ENCODE measurements around the gene PHLPP2. TPM values are rescaled to one million over a fixed set of nuclear protein-coding genes. Genes with fewer than 3 reads are reported as not detected.

Gene PHLPP2
- polyA plus RNA-seq, 3 donors, result 0.57 to 2.5 (median 1.4) TPM

GRCh38 chr16:71707199-71707598 is 17.3 kb downstream of the PHLPP2 start:
- Mint-ChIP-seq H3K9me3 (peaks cover 0 to 6% (median 0%) of the 10 kb centered on the region in 7 donors), H3K27me3 (ENCODE audit: low read depth in 3 of 3) (peaks cover 0 to 4% (median 0%) of the 10 kb centered on the region in 3 donors), H3K27ac (peak overlapping the region in 1 of 7 donors; percentile 61), H3K36me3 (peaks cover 0 to 2% of the 10 kb centered on the region in 2 donors), H3K4me3 (no peak overlapping the region), H3K4me1 (no peaks in the 10 kb centered on the region)
- H4K20me1 ChIP-seq (ENCODE audit: insufficient read depth, low read length), result no peaks in the 10 kb centered on the region
- DNase-seq, result no peak
- H2AFZ ChIP-seq (ENCODE audit: insufficient read depth, low read depth, low read length, poor library complexity, severe bottlenecking), result no peak overlapping the region
- TF ChIP-seq CTCF (IDR thresholded peaks at IDR 0.05), result no peak
- 95% methylated on average over 3 of the region's 7 CpGs for WGBS (ENCODE audit: insufficient coverage)
- H3K36me3 ChIP-seq (replicated peaks in 1 of 2; ENCODE audit: control insufficient read depth in 1 of 2, insufficient read depth in 2 of 2, low read length in 2 of 2), result no peaks in the 10 kb centered on the region
- no peak overlapping the region for H3K27ac ChIP-seq (ENCODE audit: low read depth in 1 of 2, low read length in 2 of 2)
- no peaks in the 10 kb centered on the region for H3K79me2 ChIP-seq (ENCODE audit: insufficient read depth, low read length)
- H3K4me2 ChIP-seq (replicated peaks; ENCODE audit: extremely low read depth, low read length, poor library complexity, severe bottlenecking), result no peak overlapping the region
- H3K4me3 ChIP-seq (replicated peaks in 1 of 3; ENCODE audit: low read depth in 2 of 3, low read length in 3 of 3), result no peak overlapping the region
- no peak overlapping the region for H3K9ac ChIP-seq (ENCODE audit: insufficient read depth, low read length, poor library complexity, severe bottlenecking)
- H3K27me3 ChIP-seq (ENCODE audit: control insufficient read depth in 2 of 2, insufficient read depth in 2 of 2, low read length in 2 of 2), result no peaks in the 10 kb centered on the region
- no peaks in the 10 kb centered on the region for H3K4me1 ChIP-seq (ENCODE audit: control insufficient read depth in 1 of 2, insufficient read depth in 2 of 2, low read length in 2 of 2)
- no peaks in the 10 kb centered on the region for H3K9me3 ChIP-seq (replicated peaks in 1 of 2; ENCODE audit: control insufficient read depth in 1 of 2, insufficient read depth in 1 of 2, low read length in 2 of 2)
- intact Hi-C loops (cut with micrococcal nuclease), result no loop called here

- Histone ChIP-seq H3K36me3 (replicated peaks in 1 of 2; ENCODE audit: control insufficient read depth in 1 of 2, insufficient read depth in 2 of 2, low read length in 2 of 2) (no peaks in the 10 kb centered on the region), H3K4me3 (replicated peaks in 1 of 3; ENCODE audit: low read depth in 2 of 3, low read length in 3 of 3) (no peak overlapping the region)
These were observed 18.5 kb downstream of the PHLPP2 start for GRCh38 chr16:71706046-71706445.

More at GRCh38 chr16:71706046-71706445, 18.5 kb downstream of the PHLPP2 start:
- Mint-ChIP-seq H3K27ac (no peak overlapping the region), H3K4me1 (no peaks in the 10 kb centered on the region), H3K9me3 (peaks cover 0 to 6% (median 0%) of the 10 kb centered on the region in 7 donors), H3K36me3 (peaks cover 0 to 4% of the 10 kb centered on the region in 2 donors), H3K27me3 (ENCODE audit: low read depth in 3 of 3) (peaks cover 0 to 2% (median 0%) of the 10 kb centered on the region in 3 donors), H3K4me3 (no peak overlapping the region)
- Histone ChIP-seq H3K4me2 (replicated peaks; ENCODE audit: extremely low read depth, low read length, poor library complexity, severe bottlenecking) (no peak overlapping the region), H4K20me1 (ENCODE audit: insufficient read depth, low read length) (no peaks in the 10 kb centered on the region), H3K9ac (ENCODE audit: insufficient read depth, low read length, poor library complexity, severe bottlenecking) (no peak overlapping the region), H3K27me3 (ENCODE audit: control insufficient read depth in 2 of 2, insufficient read depth in 2 of 2, low read length in 2 of 2) (no peaks in the 10 kb centered on the region), H3K79me2 (ENCODE audit: insufficient read depth, low read length) (no peaks in the 10 kb centered on the region), H3K9me3 (replicated peaks in 1 of 2; ENCODE audit: control insufficient read depth in 1 of 2, insufficient read depth in 1 of 2, low read length in 2 of 2) (no peaks in the 10 kb centered on the region), H3K27ac (ENCODE audit: low read depth in 1 of 2, low read length in 2 of 2) (no peak overlapping the region), H2AFZ (ENCODE audit: insufficient read depth, low read depth, low read length, poor library complexity, severe bottlenecking) (no peak overlapping the region), H3K4me1 (ENCODE audit: control insufficient read depth in 1 of 2, insufficient read depth in 2 of 2, low read length in 2 of 2) (no peaks in the 10 kb centered on the region)
- no peak for TF ChIP-seq CTCF (IDR thresholded peaks at IDR 0.05)
- intact Hi-C loops (cut with micrococcal nuclease), result no loop called here
- DNase-seq, result no peak
- WGBS (ENCODE audit: insufficient coverage), result no CpG with 5 or more reads among the region's 2 CpGs
